Endothelial cell of umbilical vein (primary cell): ENCODE results near the gene RER1.

Source experiments
- FOS ChIP-seq: IDR thresholded peaks from 2 replicates; pipeline ENCODE4 v1.6.1; 2011; ENCODE audit warnings: mild to moderate bottlenecking, low read length, moderate library complexity, borderline replicate concordance; ENCODE audit not compliant: insufficient read depth
- GATA2 ChIP-seq: IDR thresholded peaks from 2 replicates; pipeline ENCODE4 v1.7.0; 2011; ENCODE audit warnings: low read depth, mild to moderate bottlenecking, moderate library complexity, mixed read lengths, low read length; ENCODE audit not compliant: insufficient read length, insufficient read depth
- POLR2A ChIP-seq: IDR thresholded peaks from 2 replicates; pipeline ENCODE4 v1.6.1; 2012; ENCODE audit warnings: low read depth, mild to moderate bottlenecking, control low read depth, low read length
- POLR2AphosphoS5 ChIP-seq: IDR thresholded peaks from 2 replicates; pipeline ENCODE4 v1.6.1; 2012; ENCODE audit warnings: low read depth, mild to moderate bottlenecking, control low read depth, low read length, moderate library complexity; ENCODE audit not compliant: insufficient read depth
- TF ChIP-seq, protein P1 (sequence below), 2 donors: IDR thresholded peaks; 1 replicate in 1 of 2; 2 replicates in 1 of 2; pipeline ENCODE4 v1.5.1; 2011; ENCODE audit warnings: low read length in 2 of 2, mild to moderate bottlenecking in 2 of 2, moderate library complexity in 2 of 2, control low read depth in 1 of 2, inconsistent platforms in 1 of 2, low read depth in 1 of 2; ENCODE audit not compliant: insufficient read depth in 1 of 2; ENCODE audit errors: extremely low read depth in 1 of 2
- TF ChIP-seq, protein P2 (sequence below): IDR thresholded peaks from 2 replicates; pipeline ENCODE4 v1.6.1; 2011; ENCODE audit not compliant: insufficient read depth, insufficient read length

DNA sequence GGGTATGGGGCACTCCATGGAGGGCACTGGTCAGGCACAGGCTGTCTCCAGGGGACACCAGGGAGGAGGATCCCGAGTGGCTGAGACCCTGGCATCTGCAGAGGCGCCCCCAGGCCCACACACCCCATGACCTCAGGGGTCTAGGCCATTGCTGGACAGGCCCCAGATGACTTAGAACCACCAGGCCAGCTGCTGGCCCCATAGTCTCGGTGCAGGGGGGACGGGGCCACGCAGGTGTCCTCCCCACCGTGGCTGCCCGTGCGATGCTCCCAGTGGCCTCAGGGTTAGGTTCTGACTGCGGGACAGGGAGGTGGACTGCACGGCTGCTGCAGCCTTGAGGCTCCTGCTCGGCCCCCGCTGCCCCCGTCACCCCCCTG, 44.2 kb upstream of the RER1 start:
- TF ChIP-seq, protein P1, sequence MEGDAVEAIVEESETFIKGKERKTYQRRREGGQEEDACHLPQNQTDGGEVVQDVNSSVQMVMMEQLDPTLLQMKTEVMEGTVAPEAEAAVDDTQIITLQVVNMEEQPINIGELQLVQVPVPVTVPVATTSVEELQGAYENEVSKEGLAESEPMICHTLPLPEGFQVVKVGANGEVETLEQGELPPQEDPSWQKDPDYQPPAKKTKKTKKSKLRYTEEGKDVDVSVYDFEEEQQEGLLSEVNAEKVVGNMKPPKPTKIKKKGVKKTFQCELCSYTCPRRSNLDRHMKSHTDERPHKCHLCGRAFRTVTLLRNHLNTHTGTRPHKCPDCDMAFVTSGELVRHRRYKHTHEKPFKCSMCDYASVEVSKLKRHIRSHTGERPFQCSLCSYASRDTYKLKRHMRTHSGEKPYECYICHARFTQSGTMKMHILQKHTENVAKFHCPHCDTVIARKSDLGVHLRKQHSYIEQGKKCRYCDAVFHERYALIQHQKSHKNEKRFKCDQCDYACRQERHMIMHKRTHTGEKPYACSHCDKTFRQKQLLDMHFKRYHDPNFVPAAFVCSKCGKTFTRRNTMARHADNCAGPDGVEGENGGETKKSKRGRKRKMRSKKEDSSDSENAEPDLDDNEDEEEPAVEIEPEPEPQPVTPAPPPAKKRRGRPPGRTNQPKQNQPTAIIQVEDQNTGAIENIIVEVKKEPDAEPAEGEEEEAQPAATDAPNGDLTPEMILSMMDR (IDR thresholded peaks at IDR 0.05; ENCODE audit: extremely low read depth in 1 of 2, insufficient read depth in 1 of 2, low read depth in 1 of 2, low read length in 2 of 2): no peak
- TF ChIP-seq GATA2 (no peak), POLR2AphosphoS5 (no peak), POLR2A (no peak), FOS (no peak)
- TF ChIP-seq, protein P2, sequence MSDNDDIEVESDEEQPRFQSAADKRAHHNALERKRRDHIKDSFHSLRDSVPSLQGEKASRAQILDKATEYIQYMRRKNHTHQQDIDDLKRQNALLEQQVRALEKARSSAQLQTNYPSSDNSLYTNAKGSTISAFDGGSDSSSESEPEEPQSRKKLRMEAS: no peak
